Fibroblast of skin of left biceps (primary cell): ENCODE measurements around the gene SDCCAG8.

Experiments
- DNase-seq, 2 experiments: peaks; one replicate each; pipeline ENCODE4 v3.0.0-alpha.2; 2013; ENCODE audit warnings: low read depth in 2 of 2

The SDCCAG8 gene

DNA sequence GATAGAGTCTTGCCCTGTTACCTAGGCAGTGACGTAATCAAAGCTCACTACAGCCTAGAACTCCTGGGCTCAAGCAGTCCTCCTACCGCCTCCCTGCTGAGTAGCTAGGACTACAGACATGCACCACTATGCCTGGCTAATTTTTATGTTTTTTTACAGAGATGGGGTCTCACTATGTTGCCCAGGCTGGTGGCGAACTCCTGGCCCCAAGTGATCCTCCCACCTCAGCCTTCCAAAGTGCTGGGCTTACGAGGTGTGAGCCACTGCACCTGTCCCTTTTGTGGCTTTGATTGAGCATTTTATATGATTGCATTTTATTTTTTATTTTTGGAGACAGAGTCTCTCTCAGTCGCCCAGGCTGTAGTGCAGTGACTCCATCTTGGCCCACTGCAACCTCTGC, 25.8 kb downstream of the SDCCAG8 start:
- no peak for DNase-seq

DNA sequence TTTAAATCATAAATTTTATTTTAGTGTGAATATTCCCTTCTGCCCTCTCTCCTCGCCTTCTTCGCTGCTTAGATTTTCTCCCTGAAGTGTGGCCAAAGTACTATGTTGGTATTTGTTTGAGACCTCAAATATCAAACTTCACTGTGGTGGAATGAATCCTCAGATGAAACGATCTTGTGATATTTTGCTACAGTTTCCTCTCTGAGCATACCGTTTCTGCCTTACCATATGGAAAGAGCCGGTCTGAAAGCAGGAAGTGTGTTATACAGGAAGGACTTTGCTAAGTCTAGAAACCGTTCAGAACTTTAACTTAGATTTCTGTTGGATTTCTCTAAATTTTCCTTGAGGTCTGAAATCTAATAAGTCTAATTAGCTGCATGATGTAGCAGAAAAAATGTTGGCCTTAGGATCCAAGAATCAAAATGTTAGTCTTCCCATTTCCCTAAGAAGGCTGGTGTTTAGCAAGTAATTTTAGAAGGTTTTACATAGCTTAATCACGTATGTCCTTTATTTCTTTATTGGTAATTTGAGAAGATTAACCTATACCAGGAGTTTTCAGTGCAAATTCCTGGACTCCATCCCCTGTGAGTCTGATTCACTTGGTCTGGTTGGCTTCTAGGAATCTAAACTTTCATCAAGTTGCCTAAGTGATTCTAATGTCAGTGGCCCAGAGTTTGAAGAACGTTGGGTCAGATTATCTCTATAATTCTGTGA, 30.7 kb downstream of the SDCCAG8 start:
- no peak for DNase-seq

DNA sequence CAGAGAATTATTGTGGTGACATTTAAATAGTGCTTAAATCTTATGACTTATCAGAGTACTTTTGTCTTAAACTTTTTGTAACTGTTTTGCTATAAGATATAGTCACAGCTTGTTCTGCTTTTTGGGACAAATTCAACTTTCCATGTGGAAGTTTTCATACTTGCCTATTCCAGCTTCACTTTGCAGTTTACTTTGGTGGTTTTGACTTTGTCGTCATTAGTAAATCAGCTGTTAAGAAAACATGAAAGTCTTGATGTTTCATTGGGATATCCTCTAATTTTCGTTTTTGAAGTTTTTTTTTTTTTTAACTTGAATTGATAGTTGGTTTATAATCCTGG, 31.3 kb downstream of the SDCCAG8 start:
- no peak for DNase-seq

DNA sequence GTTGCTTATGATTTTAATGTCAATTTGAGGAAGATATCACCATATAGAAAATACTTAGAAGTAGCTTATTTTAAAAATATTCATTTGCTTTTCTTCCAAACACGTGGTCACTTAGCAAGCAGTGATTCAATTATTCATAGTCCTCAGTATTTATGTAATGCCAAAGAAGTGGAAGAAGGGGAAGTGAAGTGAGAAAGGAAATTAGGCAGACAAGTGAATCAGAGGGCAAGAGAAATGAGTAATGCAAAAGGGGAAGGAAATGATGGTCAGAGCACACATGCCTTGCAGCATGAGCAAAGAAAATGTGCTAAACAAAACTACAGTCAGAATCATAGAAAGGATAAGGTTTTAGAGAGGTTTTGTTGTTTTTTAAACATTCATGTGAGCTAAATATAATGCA, 31.8 kb downstream of the SDCCAG8 start:
- peak in 1 of 2 experiments; percentile 43 for DNase-seq

DNA sequence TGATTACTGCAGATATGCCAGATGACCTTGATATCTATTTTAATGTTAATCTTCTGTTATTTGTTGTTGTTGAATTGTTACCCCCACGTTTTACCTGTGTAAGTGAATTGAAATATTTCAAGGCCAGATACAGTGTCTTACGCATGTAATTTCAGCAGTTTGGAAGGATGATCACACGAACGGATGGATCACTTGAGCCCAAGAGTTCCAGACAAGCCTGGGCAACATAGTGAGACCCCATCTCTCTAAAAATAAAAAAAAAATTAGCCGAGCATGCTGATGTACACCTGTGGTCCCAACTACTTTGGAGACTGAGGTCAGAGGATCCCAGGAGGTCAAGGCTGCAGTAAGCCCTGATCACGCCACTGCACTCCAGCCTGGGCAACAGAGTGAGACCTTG, 32.2 kb downstream of the SDCCAG8 start:
- no peak for DNase-seq

DNA sequence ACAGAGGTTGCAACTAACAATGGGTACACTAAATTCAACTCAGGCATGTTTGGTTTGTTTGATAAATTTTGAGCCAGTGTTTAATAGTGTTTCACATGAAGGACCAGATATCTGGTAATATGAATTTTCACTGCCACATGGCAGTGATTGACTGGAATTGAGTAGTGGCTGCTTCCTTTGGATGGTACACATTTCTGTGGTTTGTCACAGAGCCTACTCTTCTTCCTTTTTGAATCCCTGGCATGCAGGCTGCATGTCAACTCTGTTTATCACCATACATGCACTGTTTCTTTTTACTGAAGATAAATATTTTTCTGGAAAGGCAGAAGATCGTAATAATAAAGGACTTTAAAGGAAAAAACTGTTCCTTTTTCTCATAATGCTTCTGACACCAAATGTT, 35.5 kb downstream of the SDCCAG8 start:
- DNase-seq: no peak

DNA sequence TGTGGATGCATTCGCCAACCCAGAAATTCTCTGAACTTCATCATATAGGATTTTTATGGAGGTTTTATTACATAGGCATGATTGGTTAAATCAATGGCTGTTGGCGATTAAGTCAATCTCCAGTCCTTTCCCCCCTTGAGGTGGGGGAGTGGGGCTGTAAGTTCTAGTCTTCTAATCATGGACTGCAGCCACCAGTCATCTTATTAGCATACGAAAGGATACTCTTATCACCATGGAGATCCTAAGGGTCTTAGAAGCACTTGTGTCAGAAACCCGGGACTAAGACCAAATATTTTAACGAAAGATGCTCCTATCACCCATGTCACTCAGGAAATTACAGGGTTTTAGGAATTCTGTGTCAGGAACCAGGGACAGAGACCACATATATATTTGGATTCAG, 36.3 kb downstream of the SDCCAG8 start:
- no peak for DNase-seq

DNA sequence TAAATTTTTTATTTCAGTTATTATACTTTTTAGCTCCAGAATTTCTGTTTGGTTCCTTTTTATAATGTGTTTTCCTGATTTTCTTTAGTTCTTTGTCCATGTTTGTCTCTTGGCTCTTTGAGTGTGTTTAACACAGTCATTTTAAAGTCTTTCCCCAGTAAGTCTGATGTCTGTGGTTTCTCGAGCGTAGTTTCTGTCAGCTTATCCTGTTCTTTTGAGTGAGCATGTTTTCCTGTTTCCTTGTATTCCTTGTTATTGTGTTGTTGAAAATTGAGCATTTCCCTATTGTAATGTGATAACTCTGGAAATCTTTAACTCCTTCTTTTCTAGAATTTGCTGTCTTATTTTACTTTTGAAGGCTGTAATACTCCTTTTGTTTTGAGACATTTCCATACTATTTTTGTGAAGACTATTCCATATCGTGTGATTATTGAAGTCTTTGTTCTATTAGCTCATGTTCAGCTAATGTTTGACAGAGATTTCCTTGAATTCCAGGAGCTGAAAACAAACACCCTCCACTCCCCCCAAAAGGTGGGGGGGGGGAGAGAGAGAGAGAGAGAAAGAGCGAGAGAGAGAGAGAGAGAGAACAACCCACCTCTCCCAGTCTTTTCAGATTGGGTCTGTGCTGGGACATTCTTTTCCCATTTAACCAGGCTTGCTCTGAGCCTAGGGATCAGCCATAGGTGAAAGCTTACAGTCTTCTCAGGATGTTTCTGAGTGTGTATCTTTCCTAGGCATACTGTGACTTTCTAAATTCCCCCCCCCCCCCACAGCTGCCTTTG, 38.3 kb downstream of the SDCCAG8 start:
- no peak for DNase-seq

DNA sequence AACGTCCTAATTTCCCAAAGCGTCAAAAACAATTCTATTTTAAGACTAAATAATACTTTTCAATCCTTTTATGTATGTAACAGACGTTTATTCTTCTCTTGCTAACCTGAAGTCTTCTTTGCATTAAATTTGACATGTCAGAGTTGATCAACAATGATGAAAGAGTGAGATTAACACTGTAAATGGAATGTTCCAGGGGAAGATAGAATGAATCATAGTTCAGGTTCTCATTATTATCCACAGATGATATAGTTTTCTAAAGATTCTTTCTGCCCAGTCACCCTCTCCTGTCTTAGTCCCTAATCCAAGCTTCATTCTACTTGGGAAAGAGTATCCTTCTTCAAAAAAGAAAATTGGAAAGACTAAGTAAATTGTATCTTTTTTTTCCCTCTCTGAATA, 38.9 kb downstream of the SDCCAG8 start:
- peak; percentile 49 to 58 for DNase-seq

DNA sequence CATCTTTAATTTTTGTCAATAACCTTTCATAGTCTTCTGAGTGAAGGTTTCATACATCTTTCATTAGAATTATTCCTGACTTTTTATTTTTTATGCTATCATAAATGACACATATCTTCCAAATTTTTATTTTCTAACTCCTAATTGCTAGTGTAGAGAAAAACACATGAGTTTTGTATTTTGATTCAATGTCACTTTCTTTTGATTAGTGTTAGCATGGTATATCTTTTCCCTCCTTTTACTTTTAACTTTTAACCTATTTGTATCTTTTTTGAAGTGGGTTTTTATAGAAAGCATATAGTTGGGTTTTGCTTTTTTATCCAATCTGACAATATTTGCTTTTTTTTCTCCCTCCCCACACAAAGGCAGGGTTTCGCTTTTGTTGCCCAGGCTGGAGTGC, 43.2 kb downstream of the SDCCAG8 start:
- no peak for DNase-seq

DNA sequence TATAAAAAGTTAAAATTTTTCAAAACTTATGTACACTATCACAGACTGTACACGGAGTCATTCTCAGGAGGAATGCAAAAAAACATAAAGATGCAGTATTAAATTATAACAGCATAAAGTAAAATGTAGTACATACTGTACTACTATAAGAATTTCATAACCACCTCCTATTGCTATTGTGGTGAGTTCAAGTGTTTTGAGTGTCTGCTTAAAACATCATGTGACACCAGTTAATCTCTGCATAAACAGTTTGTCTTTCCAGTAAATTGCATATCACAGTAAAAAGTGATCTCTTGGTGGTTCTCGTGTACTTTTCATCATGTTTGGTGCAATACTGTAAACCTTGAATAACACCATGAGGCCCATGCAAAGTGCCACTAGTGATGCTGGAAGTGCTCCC, 45.2 kb downstream of the SDCCAG8 start:
- no peak for DNase-seq

DNA sequence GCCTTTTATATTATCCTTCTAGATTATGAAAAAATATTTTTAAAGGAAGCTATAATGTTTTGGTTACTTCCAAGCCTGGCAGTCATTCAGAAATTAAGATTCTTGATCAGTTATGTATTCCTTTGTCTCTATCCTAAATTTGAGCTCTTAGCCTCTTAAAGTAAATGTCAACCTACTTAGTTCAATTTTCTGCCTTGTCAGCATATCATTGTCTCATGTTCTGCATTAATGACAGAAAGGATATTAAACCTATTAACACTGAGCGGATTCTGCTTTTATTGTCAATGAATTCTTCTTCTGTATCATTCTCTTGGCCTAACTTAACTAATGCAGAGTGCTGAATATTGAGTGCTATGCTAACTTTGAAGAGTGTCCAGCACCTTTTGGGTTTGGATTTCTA, 56.0 kb downstream of the SDCCAG8 start:
- no peak for DNase-seq

DNA sequence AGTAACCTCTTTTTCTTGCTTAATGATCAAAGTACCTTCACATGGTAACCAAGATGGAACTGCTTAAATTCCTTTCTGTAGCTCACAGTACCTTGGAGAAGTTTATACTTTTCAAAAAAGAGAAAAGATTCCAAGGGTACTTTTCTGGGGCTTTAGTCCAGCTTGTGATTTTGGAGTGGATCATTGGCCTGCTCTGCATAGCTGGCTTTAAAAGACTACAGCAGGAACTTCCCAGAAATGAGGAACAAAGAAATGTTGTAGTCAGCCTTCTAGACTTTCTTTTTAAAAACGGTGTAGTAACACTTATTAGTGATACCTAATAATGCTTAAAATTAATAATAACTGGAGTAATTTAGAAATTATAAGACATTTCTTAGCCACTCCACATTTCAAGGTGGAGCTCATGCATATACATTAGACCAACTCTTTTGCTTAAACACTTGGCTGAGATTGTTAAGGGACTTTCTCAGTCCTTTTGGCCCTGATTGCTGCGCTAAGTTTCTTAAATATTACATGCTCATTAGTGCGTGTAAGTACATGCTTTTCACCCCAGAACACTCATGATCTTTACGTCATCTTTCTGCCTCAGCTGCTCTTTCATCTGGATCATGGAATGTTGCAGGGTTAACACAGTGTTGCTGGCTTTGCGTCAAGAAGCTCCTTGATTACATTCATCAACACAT, 57.3 kb downstream of the SDCCAG8 start:
- DNase-seq: no peak

DNA sequence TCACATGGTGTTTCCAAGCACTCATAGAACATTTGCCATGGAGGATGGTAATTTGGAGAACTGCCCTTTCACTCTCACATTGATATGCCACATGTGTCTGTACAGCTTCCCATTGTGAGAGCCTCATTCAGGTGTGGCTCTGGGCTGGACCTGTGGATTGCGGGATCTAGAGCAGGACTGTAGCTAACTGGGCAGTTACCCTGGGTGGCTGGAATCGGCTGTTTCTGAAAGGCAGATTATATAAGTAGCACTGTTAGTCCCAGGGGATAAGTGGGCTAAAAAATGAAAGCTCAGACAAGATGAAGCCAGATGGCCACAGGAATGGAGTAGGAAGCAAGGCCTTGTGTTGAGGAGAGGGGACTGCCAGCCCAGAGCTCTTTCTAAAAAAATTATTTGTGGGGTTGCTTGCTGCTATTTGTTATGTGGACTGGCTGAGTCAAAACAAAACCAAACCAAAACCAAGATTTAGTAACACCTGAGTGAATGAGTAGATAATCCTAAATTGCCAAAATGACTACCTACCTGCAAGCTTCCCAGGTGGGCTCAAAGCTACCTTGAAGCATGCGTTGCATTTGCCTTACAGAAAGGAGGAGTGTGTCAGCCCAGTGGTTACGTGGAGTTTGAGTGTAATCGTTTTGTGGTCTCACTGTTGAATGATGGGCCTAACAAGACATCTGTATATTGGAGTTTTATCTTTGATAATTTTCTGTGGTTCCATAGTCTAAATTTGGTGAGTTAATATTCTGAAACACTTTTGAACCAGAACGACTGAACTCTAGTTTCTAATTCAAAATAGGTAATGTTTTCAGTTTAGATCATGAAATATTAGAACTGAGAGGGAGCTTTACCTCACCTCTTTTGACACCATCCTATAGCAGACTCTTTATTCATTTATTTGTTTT, 58.0 kb downstream of the SDCCAG8 start:
- DNase-seq: no peak

DNA sequence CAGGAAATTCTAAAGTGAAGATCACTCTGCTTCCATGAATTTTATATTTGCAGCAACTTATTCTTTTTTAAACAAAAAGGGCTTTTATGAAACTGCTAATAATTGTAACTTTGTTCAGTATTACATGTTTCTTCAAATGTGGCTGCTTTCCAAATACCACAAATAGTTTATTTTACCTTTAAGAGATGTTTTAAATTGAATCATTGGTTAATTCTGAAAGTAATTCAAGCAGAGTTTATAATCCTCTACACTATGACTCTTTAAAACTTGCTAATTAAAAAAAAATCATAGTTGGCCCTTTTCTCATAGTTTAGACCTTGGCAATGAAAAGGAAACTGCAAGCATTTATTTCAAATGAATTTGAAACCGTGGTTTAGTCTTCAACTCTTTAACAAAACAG, 59.6 kb downstream of the SDCCAG8 start:
- DNase-seq: no peak

DNA sequence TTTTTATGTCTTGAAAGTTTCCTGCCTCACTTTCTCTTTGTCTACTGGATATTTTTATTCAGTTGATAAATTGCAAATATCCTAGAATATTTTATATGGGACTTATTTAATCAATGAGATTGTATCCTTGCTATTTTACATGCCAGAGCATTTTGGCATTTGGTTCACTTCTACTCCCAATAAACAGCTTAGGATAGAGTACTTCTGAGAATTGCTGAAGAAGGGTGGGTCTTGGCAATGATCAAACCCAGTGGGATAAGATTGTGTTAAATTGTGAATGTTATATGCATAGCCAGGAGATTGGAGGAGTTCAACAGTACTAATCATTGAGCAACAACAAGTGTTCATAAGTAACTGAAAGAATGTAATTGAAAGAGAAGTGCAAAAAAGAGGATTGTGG, 60.1 kb downstream of the SDCCAG8 start:
- no peak for DNase-seq

DNA sequence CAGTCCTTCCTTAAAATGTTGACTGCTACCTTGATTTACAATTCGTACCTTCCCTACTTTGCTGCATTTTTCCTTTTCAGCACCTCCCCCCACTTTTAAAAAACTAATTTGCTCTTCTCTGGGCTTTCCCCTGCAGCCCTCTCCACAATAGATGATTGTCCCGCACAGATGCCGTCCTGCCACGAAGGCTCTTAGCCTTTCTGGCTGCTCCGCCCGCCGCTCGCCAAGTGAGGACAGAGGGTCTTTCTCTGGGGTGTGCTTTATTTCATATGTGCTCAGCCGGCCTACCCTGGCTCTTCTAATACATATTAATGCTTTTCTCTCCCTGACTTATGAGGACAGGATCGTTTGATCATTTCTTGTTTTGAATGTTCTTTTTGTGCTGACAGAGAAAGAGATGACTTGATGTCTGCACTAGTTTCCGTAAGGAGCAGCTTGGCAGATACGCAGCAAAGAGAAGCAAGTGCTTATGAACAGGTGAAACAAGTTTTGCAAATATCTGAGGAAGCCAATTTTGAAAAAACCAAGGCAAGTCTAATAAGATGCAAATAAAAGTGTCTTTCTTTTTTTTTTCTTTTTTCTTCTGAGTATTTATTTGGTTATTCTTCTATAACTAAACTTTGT, 60.6 kb downstream of the SDCCAG8 start:
- no peak for DNase-seq

DNA sequence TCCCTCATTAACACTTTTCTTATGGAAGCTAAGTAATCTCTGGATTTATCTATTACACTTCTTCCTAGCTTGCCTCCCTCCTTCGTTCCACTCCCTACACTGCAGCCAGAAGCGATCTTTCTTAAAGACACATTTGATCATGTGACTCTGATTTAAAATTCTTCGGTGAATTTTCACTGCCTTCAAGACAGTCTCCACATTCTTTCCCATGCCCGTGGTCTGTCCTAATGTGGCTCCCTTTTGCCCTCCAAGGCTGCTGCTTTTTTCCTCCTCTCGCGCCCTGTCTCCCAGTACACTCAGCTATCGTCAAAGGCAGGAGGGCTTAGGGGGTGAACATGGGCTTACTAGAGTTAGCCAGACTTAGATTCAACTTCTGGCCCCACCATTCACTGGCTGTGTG, 64.4 kb downstream of the SDCCAG8 start:
- no peak for DNase-seq

DNA sequence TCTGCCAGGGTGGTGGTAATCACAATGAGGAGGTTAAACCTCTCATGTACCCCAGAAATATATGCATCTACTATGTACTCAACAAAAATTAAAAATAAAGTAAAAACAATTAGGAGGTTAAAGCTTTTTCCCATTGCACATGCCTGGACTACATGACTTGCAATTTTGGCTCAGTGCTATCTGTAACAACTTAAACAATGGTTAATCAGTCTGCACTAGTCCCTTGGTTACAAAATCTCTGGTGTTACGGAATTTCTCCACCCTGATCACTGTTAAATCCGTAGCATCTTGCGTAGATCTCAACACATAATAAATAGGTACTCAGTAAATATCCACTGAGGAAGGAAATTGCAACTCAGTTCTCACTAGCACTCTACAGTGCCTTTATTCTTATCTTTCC, 66.5 kb downstream of the SDCCAG8 start:
- DNase-seq: no peak

DNA sequence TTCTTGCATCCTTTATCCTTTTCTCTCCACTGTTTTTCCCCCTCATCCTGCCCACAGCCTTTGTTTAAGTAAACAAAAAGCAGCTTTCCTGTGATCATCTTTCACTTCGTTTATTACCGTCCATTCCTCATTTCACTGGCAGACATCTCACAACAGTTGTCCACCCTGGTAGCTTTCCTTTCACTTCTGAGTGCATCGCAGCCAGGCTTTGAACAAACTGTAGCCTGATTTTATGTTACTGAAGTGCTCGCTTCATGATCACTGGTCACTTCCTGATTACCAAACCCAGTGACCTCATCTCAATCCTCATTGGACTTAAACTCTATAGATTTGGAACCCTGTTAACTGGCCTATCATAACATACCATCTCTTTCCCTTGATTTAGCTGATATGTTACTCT, 67.7 kb downstream of the SDCCAG8 start:
- no peak for DNase-seq

DNA sequence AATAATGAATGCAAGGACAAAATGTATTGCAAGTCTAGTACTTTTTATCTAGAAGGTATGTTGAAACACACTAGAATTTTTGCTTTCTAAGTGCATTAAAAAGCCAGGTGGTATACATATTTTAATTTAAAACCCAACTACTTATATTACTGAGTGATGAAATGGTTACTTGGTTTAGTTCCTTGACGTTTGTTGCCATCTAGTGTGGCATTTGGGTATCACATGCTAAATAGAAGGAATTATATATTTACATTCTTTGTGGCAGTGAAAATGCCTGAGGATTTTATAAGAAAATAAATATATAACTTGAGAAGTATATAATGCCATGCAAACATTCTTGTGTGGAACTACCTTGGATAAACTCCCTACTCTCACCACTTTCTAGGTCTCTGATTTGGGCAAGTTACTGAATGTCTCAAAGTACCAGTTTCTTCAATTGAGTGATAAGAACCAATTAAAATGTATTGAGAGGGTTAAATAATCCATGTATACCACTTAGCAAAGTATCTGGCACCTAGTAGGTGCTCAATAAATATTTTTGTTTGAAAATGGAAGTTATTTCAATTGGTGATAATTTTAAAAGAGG, 69.6 kb downstream of the SDCCAG8 start:
- peak; percentile 39 to 46 for DNase-seq
